Loucy (cell line): ENCODE data around the gene VANGL1.

Experiments
- CTCF ChIP-seq: fragments of 200-600 bp; sonication (generic); conservative IDR thresholded peaks from 2 replicates; pipeline ENCODE4 v1.5.1; 2014; ENCODE audit warnings: mild to moderate bottlenecking, antibody characterized with exemption, low read length
- EZH2phosphoT487 ChIP-seq: fragments of 200-600 bp; IDR thresholded peaks from 2 replicates; pipeline ENCODE4 v1.6.1; 2018; ENCODE audit warnings: antibody characterized with exemption, mild to moderate bottlenecking, moderate library complexity, borderline replicate concordance

DNA sequence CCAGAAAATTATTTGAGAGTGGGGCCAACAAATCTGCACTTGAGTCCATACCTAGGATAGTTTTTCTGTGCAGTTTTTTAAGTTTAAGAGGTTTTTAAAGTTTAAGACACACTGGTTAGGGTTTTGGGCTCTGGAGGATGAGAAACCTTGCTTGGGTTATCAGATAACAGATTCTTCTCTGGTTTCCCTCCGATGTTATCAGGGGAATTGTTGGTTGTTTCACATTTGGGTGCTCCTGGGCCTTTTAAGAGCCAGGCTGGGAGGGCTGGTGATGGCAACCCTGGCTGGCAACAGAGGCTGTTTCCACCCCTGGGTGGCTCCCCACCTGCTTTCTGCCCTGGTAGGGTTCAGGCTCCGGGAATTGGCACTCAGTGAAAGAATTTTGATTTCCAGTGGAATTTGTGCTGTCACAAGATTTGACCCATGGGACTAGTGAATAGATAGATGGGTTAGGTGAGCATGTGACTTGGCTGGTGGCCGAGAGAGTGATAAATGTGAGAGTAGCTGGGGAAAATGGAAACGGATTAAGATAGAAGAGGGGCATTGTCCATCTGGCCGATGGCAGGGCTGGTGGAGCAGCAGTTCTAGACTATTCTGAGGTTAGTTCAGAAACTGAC is 14.8 kb downstream of the VANGL1 start:
- no peak for TF ChIP-seq CTCF
- TF ChIP-seq EZH2phosphoT487 = no peak
